WERI-Rb-1 (cell line): ENCODE data around the gene PRKAR1B.

Experiments used
- DNase-seq: peaks from one replicate; pipeline ENCODE4 v3.0.0-alpha.2; 2020
- H3K27ac ChIP-seq: fragments of 250-450 bp; sonication (Bioruptor Pico); 2 replicates; pipeline ENCODE4 v1.5.1; 2020; ENCODE audit warnings: mild to moderate bottlenecking, moderate library complexity
- H3K27me3 ChIP-seq: fragments of 250-450 bp; sonication (Bioruptor Pico); 2 replicates; pipeline ENCODE4 v1.5.1; 2021; ENCODE audit warnings: mild to moderate bottlenecking, low read depth, moderate library complexity; ENCODE audit not compliant: insufficient read depth, severe bottlenecking
- H3K36me3 ChIP-seq: fragments of 250-450 bp; sonication (Bioruptor Pico); 2 replicates; pipeline ENCODE4 v1.5.1; 2020; ENCODE audit warnings: mild to moderate bottlenecking, moderate library complexity
- H3K4me3 ChIP-seq: 2 replicates; pipeline ENCODE4 v1.5.1; 2011; ENCODE audit warnings: low read depth, mild to moderate bottlenecking, control low read depth, low read length
- H3K9me3 ChIP-seq: fragments of 250-450 bp; sonication (Bioruptor Pico); 2 replicates; pipeline ENCODE4 v1.5.1; 2021; ENCODE audit warnings: mild to moderate bottlenecking, moderate library complexity; ENCODE audit not compliant: severe bottlenecking
- TF ChIP-seq, protein P1 (sequence below): IDR thresholded peaks from 2 replicates; pipeline ENCODE4 v1.5.1; 2011; ENCODE audit warnings: low read depth, mild to moderate bottlenecking, control low read depth, inconsistent platforms, low read length

PRKAR1B gene

DNA sequence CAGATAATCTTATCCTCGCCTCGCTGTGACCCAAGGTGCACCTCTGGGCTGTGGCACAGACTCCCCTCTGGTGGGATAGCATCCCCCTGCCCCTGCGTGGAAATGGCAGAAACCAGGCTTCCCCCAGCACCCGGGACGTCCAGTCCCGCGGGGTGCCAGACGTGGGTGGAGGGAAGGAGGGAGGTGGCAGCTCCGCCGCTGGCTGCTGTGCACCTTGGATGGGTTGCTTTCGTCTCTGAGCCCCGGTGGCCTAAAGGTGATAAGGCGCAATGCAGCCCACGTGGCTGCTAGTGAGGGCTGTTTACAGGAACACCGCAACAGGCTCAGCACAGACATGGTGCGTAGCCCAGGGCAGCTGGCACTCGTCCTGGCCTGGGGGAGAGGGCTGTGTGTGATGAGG lies 193.8 kb downstream of the PRKAR1B start:
- no peak overlapping the region for H3K27ac ChIP-seq
- TF ChIP-seq, protein P1, sequence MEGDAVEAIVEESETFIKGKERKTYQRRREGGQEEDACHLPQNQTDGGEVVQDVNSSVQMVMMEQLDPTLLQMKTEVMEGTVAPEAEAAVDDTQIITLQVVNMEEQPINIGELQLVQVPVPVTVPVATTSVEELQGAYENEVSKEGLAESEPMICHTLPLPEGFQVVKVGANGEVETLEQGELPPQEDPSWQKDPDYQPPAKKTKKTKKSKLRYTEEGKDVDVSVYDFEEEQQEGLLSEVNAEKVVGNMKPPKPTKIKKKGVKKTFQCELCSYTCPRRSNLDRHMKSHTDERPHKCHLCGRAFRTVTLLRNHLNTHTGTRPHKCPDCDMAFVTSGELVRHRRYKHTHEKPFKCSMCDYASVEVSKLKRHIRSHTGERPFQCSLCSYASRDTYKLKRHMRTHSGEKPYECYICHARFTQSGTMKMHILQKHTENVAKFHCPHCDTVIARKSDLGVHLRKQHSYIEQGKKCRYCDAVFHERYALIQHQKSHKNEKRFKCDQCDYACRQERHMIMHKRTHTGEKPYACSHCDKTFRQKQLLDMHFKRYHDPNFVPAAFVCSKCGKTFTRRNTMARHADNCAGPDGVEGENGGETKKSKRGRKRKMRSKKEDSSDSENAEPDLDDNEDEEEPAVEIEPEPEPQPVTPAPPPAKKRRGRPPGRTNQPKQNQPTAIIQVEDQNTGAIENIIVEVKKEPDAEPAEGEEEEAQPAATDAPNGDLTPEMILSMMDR, result no peak

DNA sequence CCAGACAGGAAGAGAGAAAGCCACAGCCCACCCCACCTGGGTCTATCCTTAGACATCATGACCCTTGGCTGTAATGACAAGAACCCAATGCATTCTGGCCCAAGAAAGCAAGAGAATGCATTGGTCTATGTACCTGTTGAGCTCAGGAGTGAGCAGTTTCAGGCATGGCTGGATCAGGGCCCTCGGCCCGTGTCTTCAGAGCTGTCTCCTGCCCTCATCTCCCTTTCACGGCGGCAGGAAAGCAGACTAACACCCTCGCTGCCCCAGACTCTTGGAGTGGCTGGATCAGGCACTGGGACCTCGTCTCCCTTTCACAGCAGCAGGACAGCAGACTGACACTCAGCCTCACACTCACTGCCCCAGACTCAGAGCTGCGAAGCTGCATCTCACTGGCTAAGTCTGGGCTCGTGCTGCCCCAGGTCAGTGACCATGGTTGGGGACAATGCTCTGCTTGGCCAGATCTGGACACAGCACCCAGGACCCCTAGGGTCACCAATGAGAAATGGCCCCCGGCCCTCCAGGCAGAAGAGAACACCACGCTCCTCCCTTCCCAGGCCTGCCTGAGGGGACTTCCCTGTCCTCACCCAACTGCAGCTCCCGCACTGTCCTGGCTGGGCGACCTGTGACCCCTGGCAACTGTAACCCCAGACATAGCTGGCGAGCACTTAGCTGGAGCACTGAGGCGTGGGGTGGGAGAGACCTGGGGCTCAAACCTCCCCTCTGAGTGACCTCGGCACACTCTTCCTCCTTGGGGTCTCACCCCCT lies 194.5 kb downstream of the PRKAR1B start:
- no peak overlapping the region for H3K27ac ChIP-seq

More for the DNA sequence above, 193.8 kb downstream of the PRKAR1B start:
- no peaks in the 10 kb centered on the region for H3K9me3 ChIP-seq
- H3K4me3 ChIP-seq, result no peak overlapping the region
- H3K27me3 ChIP-seq, result no peaks in the 10 kb centered on the region
- no peak for DNase-seq
- H3K36me3 ChIP-seq, result no peaks in the 10 kb centered on the region

DNA sequence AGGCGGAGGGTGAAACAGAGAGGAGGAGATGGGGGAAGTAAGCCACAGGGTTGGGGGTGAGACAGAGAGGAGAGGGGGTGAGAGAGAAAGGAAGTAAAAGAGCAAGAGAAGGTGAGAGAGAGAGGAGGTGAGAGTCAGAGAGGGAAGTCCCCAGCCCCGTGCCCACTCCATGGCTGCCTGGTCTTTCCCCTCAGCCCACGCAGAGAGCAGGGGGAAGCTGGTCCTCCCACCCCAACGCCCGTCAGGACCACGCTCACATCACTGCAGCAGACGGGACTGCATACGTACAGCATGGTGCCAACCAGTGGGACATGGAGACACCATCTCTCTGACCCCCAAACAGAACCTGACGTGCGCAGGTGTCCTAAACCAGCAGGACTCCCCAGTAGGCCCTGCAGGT lies 195.3 kb downstream of the PRKAR1B start:
- no peak for DNase-seq
- no peak overlapping the region for H3K4me3 ChIP-seq
- H3K9me3 ChIP-seq, result peaks cover 6% of the 10 kb centered on the region
- no peaks in the 10 kb centered on the region for H3K36me3 ChIP-seq
- H3K27me3 ChIP-seq, result no peaks in the 10 kb centered on the region
- no peak overlapping the region for H3K27ac ChIP-seq
- TF ChIP-seq, protein P1, result no peak

More for the DNA sequence above, 194.5 kb downstream of the PRKAR1B start:
- TF ChIP-seq, protein P1, result no peak
- no peaks in the 10 kb centered on the region for H3K27me3 ChIP-seq
- H3K36me3 ChIP-seq, result no peaks in the 10 kb centered on the region
- no peak overlapping the region for H3K4me3 ChIP-seq
- no peak for DNase-seq
- H3K9me3 ChIP-seq, result no peaks in the 10 kb centered on the region

DNA sequence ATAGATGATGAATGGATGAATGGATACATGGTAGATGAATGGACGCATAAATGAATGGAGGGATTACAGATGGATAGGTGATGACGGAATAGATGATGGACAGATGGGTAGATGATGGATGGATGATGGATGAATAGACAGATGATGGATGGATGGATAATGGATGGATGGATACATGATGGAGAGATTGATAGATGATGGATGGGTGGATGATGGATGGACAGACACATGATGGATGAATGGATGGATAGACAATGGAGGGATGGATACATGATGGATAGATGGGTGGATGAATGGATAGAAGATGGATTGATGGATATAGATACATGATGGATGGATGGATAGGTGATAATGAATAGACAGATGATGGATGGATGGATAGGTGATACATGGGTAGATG lies 198.6 kb downstream of the PRKAR1B start:
- TF ChIP-seq, protein P1, result no peak
- Histone ChIP-seq H3K27me3 (peaks cover 7% of the 10 kb centered on the region), H3K4me3 (no peak overlapping the region), H3K9me3 (peaks cover 6% of the 10 kb centered on the region), H3K27ac (no peak overlapping the region), H3K36me3 (no peaks in the 10 kb centered on the region)
- no peak for DNase-seq

DNA sequence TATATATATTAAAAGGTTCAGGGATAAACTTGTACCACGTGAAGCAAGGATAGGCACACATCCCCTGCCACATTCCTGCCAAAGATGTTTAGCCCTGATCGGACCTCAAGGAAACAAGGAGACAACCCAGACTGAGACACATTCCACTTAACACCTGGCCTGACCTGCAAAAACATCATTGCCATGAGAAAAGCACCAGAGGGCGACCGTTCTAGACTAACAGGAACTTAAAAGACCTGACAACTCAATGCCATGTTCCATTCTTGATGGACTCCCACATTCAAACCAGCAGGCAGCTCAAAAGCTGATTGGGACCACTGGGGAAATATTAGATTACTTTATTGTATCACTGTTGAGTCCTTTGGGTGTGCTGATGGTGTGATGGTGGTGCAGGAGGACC lies 199.4 kb downstream of the PRKAR1B start:
- TF ChIP-seq, protein P1, result no peak
- Histone ChIP-seq H3K27me3 (peaks cover 14% of the 10 kb centered on the region), H3K36me3 (no peaks in the 10 kb centered on the region), H3K4me3 (no peak overlapping the region), H3K9me3 (peaks cover 6% of the 10 kb centered on the region), H3K27ac (no peak overlapping the region)
- no peak for DNase-seq
